ENCODE data around the gene MRNIP. TPM values are rescaled to one million over a fixed set of nuclear protein-coding genes. Genes with fewer than 3 reads are reported as not detected.

Gene MRNIP
- total RNA-seq, 1 experiment from 2014 or later: 34.7 TPM

- Histone ChIP-seq H3K4me3 (ENCODE audit: insufficient read depth, low read depth, low read length) (no peak overlapping the region), H3K36me3 (replicated peaks; ENCODE audit: control insufficient read depth, insufficient read depth, low read length) (peaks cover 30% of the 10 kb centered on the region), H3K27me3 (ENCODE audit: control insufficient read depth, insufficient read depth, low read length) (no peaks in the 10 kb centered on the region)
- no peak for DNase-seq
These were observed 35.6 kb upstream of the MRNIP start for GRCh38 chr5:179893958-179894895.

DNA sequence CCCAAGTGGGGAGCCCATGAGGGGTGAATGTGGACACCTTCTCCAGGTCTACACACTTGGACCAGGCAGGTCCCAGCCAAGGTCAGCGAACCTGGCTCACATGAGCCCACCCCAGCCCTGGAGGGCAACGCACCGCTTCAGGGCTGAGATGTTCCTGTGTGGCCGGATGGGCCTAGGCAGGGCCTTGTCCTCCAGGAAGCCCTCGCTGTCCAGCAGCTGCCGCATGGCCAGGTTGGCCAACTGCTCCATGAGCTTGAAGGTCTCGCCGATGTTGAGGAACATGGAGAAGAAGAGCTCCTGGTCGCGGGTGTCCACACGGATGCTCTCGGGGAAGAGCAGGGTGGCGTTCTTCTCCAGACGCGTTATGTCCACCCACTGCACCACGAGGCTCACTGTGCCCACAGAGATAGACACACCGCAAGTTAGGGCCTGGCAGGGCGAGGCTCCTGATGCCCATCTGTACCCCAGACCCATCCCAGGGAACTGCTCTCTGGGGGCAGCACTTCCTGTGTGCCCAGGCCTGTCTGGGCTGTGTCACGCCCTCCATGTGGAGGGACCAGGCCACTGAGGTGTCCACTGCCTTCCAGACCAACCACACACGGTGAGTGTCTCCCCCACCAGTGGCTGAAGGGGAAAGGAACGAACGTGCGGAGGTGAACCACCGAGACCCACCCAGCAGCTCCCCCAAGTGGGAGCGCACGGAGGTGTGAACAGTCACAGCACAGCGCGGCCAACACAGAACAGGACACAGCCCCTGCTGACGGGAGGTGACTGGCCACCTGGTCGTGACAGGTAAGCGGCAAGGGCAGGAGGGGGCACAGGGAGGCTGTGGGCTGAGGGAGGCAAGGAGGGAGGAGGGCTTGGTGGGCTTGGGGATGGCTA, 34.7 kb upstream of the MRNIP start:
- Histone ChIP-seq H3K27me3 (ENCODE audit: control insufficient read depth, insufficient read depth, low read length) (no peaks in the 10 kb centered on the region), H3K4me3 (ENCODE audit: insufficient read depth, low read depth, low read length) (no peak overlapping the region), H3K36me3 (replicated peaks; ENCODE audit: control insufficient read depth, insufficient read depth, low read length) (peaks cover 31% of the 10 kb centered on the region)
- DNase-seq: no peak

DNA sequence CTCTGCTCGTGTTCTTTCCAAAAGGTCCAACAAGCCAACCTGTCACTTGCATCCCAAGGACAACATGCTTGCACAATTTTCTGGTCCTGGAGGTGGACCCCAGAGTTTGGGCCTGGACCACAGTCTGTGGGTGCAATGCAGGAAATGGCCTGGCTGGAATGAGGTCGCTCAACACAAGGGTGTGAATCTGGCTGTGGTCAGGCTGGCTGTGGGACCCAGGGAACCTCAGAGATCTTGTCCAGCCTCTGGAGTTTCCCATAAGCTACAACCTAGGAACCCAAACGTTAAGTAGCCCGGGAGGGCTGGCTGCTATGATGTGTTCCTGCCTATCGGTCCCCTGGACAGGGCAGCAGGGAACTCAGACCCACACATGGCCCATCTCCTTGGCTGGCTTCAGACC, 33.6 kb upstream of the MRNIP start:
- no peaks in the 10 kb centered on the region for H3K27me3 ChIP-seq (ENCODE audit: control insufficient read depth, insufficient read depth, low read length)
- peaks cover 34% of the 10 kb centered on the region for H3K36me3 ChIP-seq (replicated peaks; ENCODE audit: control insufficient read depth, insufficient read depth, low read length)
- H3K4me3 ChIP-seq (ENCODE audit: insufficient read depth, low read depth, low read length): no peak overlapping the region
- no peak for DNase-seq

DNA sequence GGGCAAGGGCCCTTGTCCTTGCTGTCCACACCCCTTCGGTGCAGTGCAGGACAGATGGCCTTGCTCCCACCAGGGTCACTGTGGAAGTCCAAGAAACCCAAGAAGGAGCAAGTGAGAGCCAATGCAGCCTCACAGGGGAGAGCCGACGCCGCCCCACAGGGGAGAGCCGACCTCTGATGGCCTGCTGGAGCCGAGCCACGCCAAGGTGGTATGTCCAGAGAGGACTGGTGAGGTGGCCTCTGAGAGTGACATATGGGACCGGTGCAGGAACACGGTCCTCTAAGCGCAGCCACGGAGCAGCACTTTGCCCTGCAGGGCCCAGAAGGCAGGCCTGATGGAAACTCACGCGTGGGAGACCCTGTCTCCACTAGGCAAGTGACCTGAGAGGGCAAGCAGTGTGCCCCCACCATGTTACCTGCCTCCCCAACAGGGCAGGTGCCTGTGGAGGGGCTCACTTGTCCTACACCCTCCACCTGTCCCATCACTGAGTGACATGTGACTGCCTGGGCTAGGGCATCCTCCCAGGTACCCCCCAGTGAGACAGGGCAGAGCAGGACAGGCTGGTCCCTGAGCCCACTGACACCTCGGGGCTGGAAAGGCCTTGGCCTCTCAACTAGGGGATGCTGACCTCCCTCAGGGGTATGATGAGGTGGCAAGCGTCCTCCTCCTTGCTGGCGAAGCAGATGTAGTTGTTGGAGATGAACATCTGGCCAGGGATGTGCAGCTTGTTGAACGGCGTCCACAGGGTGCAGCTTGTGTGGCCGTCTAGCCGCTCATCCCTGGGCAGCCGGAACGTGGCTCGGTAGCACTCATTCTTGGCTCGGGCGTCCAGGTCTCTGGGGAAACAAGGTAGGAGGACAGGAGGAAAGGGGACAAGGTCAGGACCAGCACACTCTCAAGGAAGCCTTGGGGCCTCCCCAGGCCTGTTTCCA, 32.4 kb upstream of the MRNIP start:
- no peak overlapping the region for H3K4me3 ChIP-seq (ENCODE audit: insufficient read depth, low read depth, low read length)
- DNase-seq: no peak
- H3K27me3 ChIP-seq (ENCODE audit: control insufficient read depth, insufficient read depth, low read length): no peaks in the 10 kb centered on the region
- peaks cover 36% of the 10 kb centered on the region for H3K36me3 ChIP-seq (replicated peaks; ENCODE audit: control insufficient read depth, insufficient read depth, low read length)

GRCh38 chr5:179889885-179890284, 31.3 kb upstream of the MRNIP start:
- Histone ChIP-seq H3K27me3 (ENCODE audit: control insufficient read depth, insufficient read depth, low read length) (no peaks in the 10 kb centered on the region), H3K4me3 (ENCODE audit: insufficient read depth, low read depth, low read length) (no peak overlapping the region), H3K36me3 (replicated peaks; ENCODE audit: control insufficient read depth, insufficient read depth, low read length) (peaks cover 38% of the 10 kb centered on the region)
- no peak for DNase-seq

DNA sequence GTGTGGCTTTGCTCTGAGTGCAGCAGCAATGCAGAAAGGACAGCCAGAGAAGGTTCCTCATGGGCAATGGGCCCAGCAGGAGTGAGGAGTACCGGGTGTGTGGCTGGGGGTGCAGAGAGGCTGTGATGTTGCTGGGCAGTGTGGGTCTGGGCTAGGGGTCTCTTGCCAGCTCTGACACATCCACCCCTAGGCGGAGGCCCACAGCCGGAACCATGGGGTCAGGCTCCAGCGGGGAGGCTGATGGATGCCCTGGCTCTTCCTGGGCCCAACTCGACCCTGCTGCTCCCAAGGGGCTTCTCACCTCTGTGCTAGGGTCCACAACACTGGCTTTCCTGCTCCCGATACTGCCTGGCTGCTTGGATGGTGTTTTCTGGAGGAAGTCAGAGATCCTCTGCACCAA, 29.2 kb upstream of the MRNIP start:
- no peak for DNase-seq
- H3K4me3 ChIP-seq (ENCODE audit: insufficient read depth, low read depth, low read length): no peak overlapping the region
- H3K36me3 ChIP-seq (replicated peaks; ENCODE audit: control insufficient read depth, insufficient read depth, low read length): peaks cover 42% of the 10 kb centered on the region
- H3K27me3 ChIP-seq (ENCODE audit: control insufficient read depth, insufficient read depth, low read length): no peaks in the 10 kb centered on the region

DNA sequence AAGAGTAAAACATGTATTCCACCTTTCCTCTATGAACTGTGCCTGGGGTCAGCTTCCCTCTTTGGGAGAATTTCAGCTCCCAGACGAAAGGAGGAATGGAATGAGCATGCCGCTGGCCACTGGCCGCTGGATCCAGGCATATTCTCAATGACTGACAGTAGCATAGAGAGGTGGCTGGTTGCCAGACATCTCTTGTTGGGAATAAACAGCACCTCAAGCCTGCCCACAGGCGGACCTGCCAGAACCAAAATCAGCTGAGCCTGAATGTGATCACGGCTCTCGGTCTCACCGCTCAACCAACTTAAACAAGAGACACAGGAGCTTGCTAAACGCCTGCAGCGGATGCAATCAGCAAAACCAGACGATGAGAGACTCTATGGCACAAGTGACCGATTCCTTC, 28.5 kb upstream of the MRNIP start:
- Histone ChIP-seq H3K36me3 (replicated peaks; ENCODE audit: control insufficient read depth, insufficient read depth, low read length) (peaks cover 37% of the 10 kb centered on the region), H3K4me3 (ENCODE audit: insufficient read depth, low read depth, low read length) (no peak overlapping the region)
- no peak for DNase-seq

GRCh38 chr5:179886190-179886911, 27.7 kb upstream of the MRNIP start:
- peaks cover 34% of the 10 kb centered on the region for H3K36me3 ChIP-seq (replicated peaks; ENCODE audit: control insufficient read depth, insufficient read depth, low read length)
- H3K27me3 ChIP-seq (ENCODE audit: control insufficient read depth, insufficient read depth, low read length): no peaks in the 10 kb centered on the region

More for the DNA sequence above, 28.5 kb upstream of the MRNIP start:
- H3K27me3 ChIP-seq (ENCODE audit: control insufficient read depth, insufficient read depth, low read length): no peaks in the 10 kb centered on the region

DNA sequence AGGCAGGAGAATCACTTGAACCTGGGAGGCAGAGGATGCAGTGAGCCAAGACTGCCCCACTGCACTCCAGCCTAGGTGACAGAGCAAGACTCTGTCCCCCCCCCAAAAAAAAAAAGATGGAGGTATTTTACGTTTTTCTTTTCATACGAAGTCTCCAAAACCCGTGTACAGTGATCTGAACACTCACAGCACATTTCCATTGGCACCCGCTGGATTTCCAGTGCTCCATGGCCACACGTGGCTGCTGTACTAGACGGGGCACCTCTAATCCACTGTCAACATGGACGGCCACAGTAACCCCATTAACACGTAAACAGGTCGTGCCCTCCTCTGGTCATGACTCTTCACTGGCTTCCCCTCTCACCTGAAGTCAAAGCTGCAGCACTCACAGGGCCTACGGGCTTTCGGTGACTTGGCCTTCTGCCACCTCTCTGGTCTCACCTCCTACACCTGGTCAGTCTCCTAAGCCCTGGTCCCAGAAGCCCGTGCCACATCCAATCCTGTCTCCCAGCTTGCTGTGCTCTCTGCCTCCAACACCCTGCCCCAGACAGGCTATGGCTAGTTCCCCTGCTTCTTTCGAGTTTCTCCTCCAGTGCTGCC, 27.0 kb upstream of the MRNIP start:
- H3K4me3 ChIP-seq (ENCODE audit: insufficient read depth, low read depth, low read length): no peak overlapping the region
- H3K36me3 ChIP-seq (replicated peaks; ENCODE audit: control insufficient read depth, insufficient read depth, low read length): peaks cover 28% of the 10 kb centered on the region
- no peak for DNase-seq
- H3K27me3 ChIP-seq (ENCODE audit: control insufficient read depth, insufficient read depth, low read length): no peaks in the 10 kb centered on the region

More at GRCh38 chr5:179886190-179886911, 27.7 kb upstream of the MRNIP start:
- H3K4me3 ChIP-seq (ENCODE audit: insufficient read depth, low read depth, low read length): no peak overlapping the region
- DNase-seq: no peak

GRCh38 chr5:179883163-179883562, 24.5 kb upstream of the MRNIP start:
- no peak for DNase-seq
- H3K4me3 ChIP-seq (ENCODE audit: insufficient read depth, low read depth, low read length): no peak overlapping the region
- no peaks in the 10 kb centered on the region for H3K27me3 ChIP-seq (ENCODE audit: control insufficient read depth, insufficient read depth, low read length)
- H3K36me3 ChIP-seq (replicated peaks; ENCODE audit: control insufficient read depth, insufficient read depth, low read length): peaks cover 21% of the 10 kb centered on the region

DNA sequence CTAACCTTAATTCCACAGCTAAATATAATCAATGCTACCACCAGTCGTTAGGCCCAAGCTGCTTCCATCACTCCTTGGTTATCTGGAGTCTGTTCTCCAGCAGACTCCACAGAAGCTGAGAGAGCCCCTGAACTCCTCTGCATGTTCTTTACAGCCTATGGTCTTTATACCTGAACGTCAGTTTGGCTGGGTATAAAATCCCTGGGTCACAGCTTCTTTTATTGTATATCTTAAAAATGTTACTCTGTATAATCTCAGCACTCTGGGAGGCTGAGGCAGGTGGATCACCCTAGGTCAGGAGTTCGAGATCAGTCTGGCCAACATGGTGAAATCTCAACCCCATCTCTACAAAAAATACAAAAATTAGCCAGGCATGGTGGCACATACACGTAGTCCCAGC, 23.7 kb upstream of the MRNIP start:
- Histone ChIP-seq H3K4me3 (ENCODE audit: insufficient read depth, low read depth, low read length) (no peak overlapping the region), H3K27me3 (ENCODE audit: control insufficient read depth, insufficient read depth, low read length) (no peaks in the 10 kb centered on the region), H3K36me3 (replicated peaks; ENCODE audit: control insufficient read depth, insufficient read depth, low read length) (peaks cover 18% of the 10 kb centered on the region)
- no peak for DNase-seq

- DNase-seq: no peak
- Histone ChIP-seq H3K36me3 (replicated peaks; ENCODE audit: control insufficient read depth, insufficient read depth, low read length) (peaks cover 18% of the 10 kb centered on the region), H3K4me3 (ENCODE audit: insufficient read depth, low read depth, low read length) (no peak overlapping the region), H3K27me3 (ENCODE audit: control insufficient read depth, insufficient read depth, low read length) (no peaks in the 10 kb centered on the region)
These were observed 22.4 kb upstream of the MRNIP start for GRCh38 chr5:179880848-179881590.

Data from H7 (cell line).